Measurements from ENCODE around the gene UBA1. TPM values are rescaled to one million over a fixed set of nuclear protein-coding genes. Genes with fewer than 3 reads are reported as not detected.

UBA1 gene
- total and polyA plus RNA-seq, 2 donors (not counting 3 experiments of a cell fraction or from before 2014, with no cell fraction given): 237 to 297 TPM

GRCh38 chrX:47217121-47217851, 23.7 kb downstream of the UBA1 start:
- H3K9me3 ChIP-seq (replicated peaks; ENCODE audit: control insufficient read depth, insufficient read depth, low read length): no peaks in the 10 kb centered on the region
- no peaks in the 10 kb centered on the region for H4K20me1 ChIP-seq (replicated peaks; ENCODE audit: control insufficient read depth, extremely low read depth, insufficient read depth, low read length)
- dilution Hi-C loops (cut with MboI; ENCODE audit: extremely low pct_ligation_motif_present, low sequenced_read_pairs) (no loop called here), intact Hi-C loops (cut with micrococcal nuclease) (loop anchor here (1.0 to 5.0 kb wide), 4 partner anchors 24 to 305 kb away; partner anchors contain the start of genes UBA1 and ZNF41)
- H3K9me1 ChIP-seq (replicated peaks; ENCODE audit: control insufficient read depth, extremely low read depth, insufficient read depth, low read length): no peaks in the 10 kb centered on the region
- peak overlapping the region; percentile 71 for H3K4me2 ChIP-seq (ENCODE audit: insufficient read depth, low read length)
- peaks cover 37% of the 10 kb centered on the region for H3K79me2 ChIP-seq (ENCODE audit: control insufficient read depth, insufficient read depth, low read length)
- H2AFZ ChIP-seq (ENCODE audit: low read depth, low read length): no peak overlapping the region
- H3K36me3 ChIP-seq (ENCODE audit: control insufficient read depth in 2 of 2, extremely low read depth in 1 of 2, insufficient read depth in 2 of 2, low read length in 2 of 2): peaks cover 10 to 29% of the 10 kb centered on the region in 2 experiments
- no peak overlapping the region for H3K4me3 ChIP-seq (replicated peaks in 1 of 3; ENCODE audit: insufficient read depth in 1 of 3, low read depth in 1 of 3, low read length in 3 of 3)
- FAIRE-seq (no peak), DNase-seq (ENCODE audit: low read depth, low spot score) (no peak)
- H3K27me3 ChIP-seq (ENCODE audit: control insufficient read depth in 2 of 2, insufficient read depth in 2 of 2, low read length in 2 of 2): no peaks in the 10 kb centered on the region
- TF ChIP-seq MYC (IDR thresholded peaks at IDR 0.05; ENCODE audit: low read depth, low read length): no peak
- TF ChIP-seq POLR2AphosphoS5 (IDR thresholded peaks at IDR 0.05; ENCODE audit: insufficient read depth, low read depth, low read length): no peak
- no peak for TF ChIP-seq GATA2 (IDR thresholded peaks at IDR 0.05; ENCODE audit: insufficient read depth, insufficient read length, low read depth, low read length)
- TF ChIP-seq EZH2 (IDR thresholded peaks at IDR 0.05; ENCODE audit: borderline replicate concordance, low read depth, low read length, severe bottlenecking): no peak
- TF ChIP-seq FOS (IDR thresholded peaks at IDR 0.05; ENCODE audit: borderline replicate concordance, insufficient read depth, low read length): no peak
- TF ChIP-seq, protein P1, sequence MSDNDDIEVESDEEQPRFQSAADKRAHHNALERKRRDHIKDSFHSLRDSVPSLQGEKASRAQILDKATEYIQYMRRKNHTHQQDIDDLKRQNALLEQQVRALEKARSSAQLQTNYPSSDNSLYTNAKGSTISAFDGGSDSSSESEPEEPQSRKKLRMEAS (IDR thresholded peaks at IDR 0.05; ENCODE audit: insufficient read depth, insufficient read length): no peak
- no peak for TF ChIP-seq JUN (IDR thresholded peaks at IDR 0.05; ENCODE audit: borderline replicate concordance, insufficient read depth, insufficient read length, low read depth)
- TF ChIP-seq, protein P2, sequence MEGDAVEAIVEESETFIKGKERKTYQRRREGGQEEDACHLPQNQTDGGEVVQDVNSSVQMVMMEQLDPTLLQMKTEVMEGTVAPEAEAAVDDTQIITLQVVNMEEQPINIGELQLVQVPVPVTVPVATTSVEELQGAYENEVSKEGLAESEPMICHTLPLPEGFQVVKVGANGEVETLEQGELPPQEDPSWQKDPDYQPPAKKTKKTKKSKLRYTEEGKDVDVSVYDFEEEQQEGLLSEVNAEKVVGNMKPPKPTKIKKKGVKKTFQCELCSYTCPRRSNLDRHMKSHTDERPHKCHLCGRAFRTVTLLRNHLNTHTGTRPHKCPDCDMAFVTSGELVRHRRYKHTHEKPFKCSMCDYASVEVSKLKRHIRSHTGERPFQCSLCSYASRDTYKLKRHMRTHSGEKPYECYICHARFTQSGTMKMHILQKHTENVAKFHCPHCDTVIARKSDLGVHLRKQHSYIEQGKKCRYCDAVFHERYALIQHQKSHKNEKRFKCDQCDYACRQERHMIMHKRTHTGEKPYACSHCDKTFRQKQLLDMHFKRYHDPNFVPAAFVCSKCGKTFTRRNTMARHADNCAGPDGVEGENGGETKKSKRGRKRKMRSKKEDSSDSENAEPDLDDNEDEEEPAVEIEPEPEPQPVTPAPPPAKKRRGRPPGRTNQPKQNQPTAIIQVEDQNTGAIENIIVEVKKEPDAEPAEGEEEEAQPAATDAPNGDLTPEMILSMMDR (IDR thresholded peaks at IDR 0.05; ENCODE audit: extremely low read depth in 1 of 2, insufficient read depth in 1 of 2, low read depth in 1 of 2, low read length in 2 of 2): no peak
- no peak for TF ChIP-seq POLR2A (IDR thresholded peaks at IDR 0.05; ENCODE audit: low read depth, low read length)
- POLR2A ChIA-PET: interaction anchor here (0.8 to 1.9 kb wide), 3 partner anchors 16 to 306 kb away, joined by 3 to 10 read pairs (median 5); partner anchors contain the start of gene USP11
- peak overlapping the region; percentile 91 for H3K27ac ChIP-seq (ENCODE audit: insufficient read depth, low read depth, low read length)
- peak overlapping the region; percentile 63 for H3K9ac ChIP-seq (replicated peaks; ENCODE audit: extremely low read depth, insufficient read depth, low read length)
- H3K4me1 ChIP-seq (ENCODE audit: control insufficient read depth, extremely low read depth, insufficient read depth, low read length): peaks cover 13% of the 10 kb centered on the region
- BruUV-seq (replicated peaks): TSS peak; percentile 60
- CTCF ChIA-PET: interaction anchor here (0.6 to 2.0 kb wide), 5 partner anchors 72 to 342 kb away, joined by 3 to 13 read pairs (median 4); partner anchors contain the start of genes NDUFB11 and RBM10

All from endothelial cell of umbilical vein (primary cell).